Fibroblast of gingiva (primary cell): ENCODE data around the gene MRTFB.
A peak's percentile ranks its signal among the peaks of the same experiment; 100 is the strongest.

Experiments
- DNase-seq: peaks from one replicate; pipeline ENCODE4 v3.0.0-alpha.2; 2011; ENCODE audit warnings: low read depth

Gene MRTFB

GRCh38 chr16:14063618-14064581 lies 7.2 kb upstream of the MRTFB start:
- DNase-seq = no peak

- DNase-seq = no peak
Observed at GRCh38 chr16:14069818-14070217, 1.3 kb upstream of the MRTFB start.

- no peak for DNase-seq
Observed at GRCh38 chr16:14070555-14070876, 603 bp upstream of the MRTFB start.

- no peak for DNase-seq
Observed at GRCh38 chr16:14071576-14072271, 605 bp downstream of the MRTFB start.

GRCh38 chr16:14072360-14072759 lies 1.2 kb downstream of the MRTFB start:
- no peak for DNase-seq

- no peak for DNase-seq
Observed at GRCh38 chr16:14074544-14074943, 3.4 kb downstream of the MRTFB start.

GRCh38 chr16:14077918-14078317 lies 6.8 kb downstream of the MRTFB start:
- no peak for DNase-seq

- DNase-seq = no peak
Observed at GRCh38 chr16:14086477-14086876, 15.4 kb downstream of the MRTFB start.

GRCh38 chr16:14087181-14087580 lies 16.1 kb downstream of the MRTFB start:
- DNase-seq = no peak

GRCh38 chr16:14087590-14088154 lies 16.6 kb downstream of the MRTFB start:
- no peak for DNase-seq

- peak; percentile 70 for DNase-seq
Observed at GRCh38 chr16:14088155-14088753, 17.1 kb downstream of the MRTFB start.

GRCh38 chr16:14089283-14089823 lies 18.2 kb downstream of the MRTFB start:
- DNase-seq = no peak

GRCh38 chr16:14092561-14092960 lies 21.4 kb downstream of the MRTFB start:
- DNase-seq = no peak

GRCh38 chr16:14095883-14096551 lies 24.9 kb downstream of the MRTFB start:
- no peak for DNase-seq

GRCh38 chr16:14097182-14097959 lies 26.3 kb downstream of the MRTFB start:
- no peak for DNase-seq

- no peak for DNase-seq
Observed at GRCh38 chr16:14098081-14098480, 27.0 kb downstream of the MRTFB start.

GRCh38 chr16:14100825-14101224 lies 29.7 kb downstream of the MRTFB start:
- DNase-seq = no peak

GRCh38 chr16:14101415-14101814 lies 30.3 kb downstream of the MRTFB start:
- DNase-seq = no peak

- DNase-seq = no peak
Observed at GRCh38 chr16:14102925-14103720, 32.0 kb downstream of the MRTFB start.

- DNase-seq = no peak
Observed at GRCh38 chr16:14104066-14104465, 32.9 kb downstream of the MRTFB start.
